Astrocyte (in vitro differentiated cells and primary cell): Measurements from ENCODE around the gene RDH13.

ENCODE experiments used
- EZH2 ChIP-seq: IDR thresholded peaks from 2 replicates; pipeline ENCODE4 v1.6.1; 2012; ENCODE audit warnings: mild to moderate bottlenecking, low read length, inconsistent platforms; ENCODE audit not compliant: insufficient read depth
- TF ChIP-seq, protein P1 (sequence below): IDR thresholded peaks from 2 replicates; pipeline ENCODE4 v1.5.1; 2011; ENCODE audit warnings: low read depth, mild to moderate bottlenecking, inconsistent platforms, low read length, moderate library complexity; ENCODE audit not compliant: insufficient read depth

DNA sequence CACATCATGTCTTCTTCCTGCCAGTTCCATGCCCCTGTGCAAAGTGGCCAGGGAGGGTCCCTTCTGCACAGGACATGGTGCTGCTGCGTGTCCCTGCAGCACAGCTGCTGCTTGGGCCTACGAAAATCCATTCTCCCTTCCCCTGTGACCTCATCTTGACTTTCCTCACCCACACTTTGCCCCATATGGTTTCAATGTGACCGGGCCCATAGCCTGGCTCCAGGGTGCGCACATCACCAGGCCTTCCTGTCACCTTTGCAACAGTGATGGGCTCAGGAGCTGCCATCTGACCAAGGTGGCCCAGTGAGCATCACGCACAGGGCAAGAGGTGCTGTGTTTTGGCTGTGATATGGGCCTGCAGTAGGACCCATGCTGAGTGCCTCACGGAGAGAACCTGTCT lies 43.6 kb upstream of the RDH13 start:
- TF ChIP-seq, protein P1, sequence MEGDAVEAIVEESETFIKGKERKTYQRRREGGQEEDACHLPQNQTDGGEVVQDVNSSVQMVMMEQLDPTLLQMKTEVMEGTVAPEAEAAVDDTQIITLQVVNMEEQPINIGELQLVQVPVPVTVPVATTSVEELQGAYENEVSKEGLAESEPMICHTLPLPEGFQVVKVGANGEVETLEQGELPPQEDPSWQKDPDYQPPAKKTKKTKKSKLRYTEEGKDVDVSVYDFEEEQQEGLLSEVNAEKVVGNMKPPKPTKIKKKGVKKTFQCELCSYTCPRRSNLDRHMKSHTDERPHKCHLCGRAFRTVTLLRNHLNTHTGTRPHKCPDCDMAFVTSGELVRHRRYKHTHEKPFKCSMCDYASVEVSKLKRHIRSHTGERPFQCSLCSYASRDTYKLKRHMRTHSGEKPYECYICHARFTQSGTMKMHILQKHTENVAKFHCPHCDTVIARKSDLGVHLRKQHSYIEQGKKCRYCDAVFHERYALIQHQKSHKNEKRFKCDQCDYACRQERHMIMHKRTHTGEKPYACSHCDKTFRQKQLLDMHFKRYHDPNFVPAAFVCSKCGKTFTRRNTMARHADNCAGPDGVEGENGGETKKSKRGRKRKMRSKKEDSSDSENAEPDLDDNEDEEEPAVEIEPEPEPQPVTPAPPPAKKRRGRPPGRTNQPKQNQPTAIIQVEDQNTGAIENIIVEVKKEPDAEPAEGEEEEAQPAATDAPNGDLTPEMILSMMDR, result no peak
- no peak for TF ChIP-seq EZH2
